Bronchial epithelial cell (primary cell): ENCODE measurements around the gene FBXO21. TPM values are rescaled to one million over a fixed set of nuclear protein-coding genes. Genes with fewer than 3 reads are reported as not detected.

Experiments used
- DNase-seq: peaks from one replicate; pipeline ENCODE4 v3.0.0-alpha.2; 2010; ENCODE audit warnings: low read depth
- FAIRE-seq: peaks from 2 replicates; lab custom pipeline; 2011; peaks lifted over from hg19 to GRCh38; lab: Jason Lieb, UNC
- H3K27me3 ChIP-seq: 2 replicates; pipeline ENCODE4 v1.5.1; 2011; ENCODE audit warnings: low read length; ENCODE audit not compliant: control insufficient read depth, insufficient read depth
- H3K36me3 ChIP-seq: 2 replicates; pipeline ENCODE4 v1.5.1; 2011; ENCODE audit warnings: low read length; ENCODE audit not compliant: control insufficient read depth, insufficient read depth
- H3K4me3 ChIP-seq: 2 replicates; pipeline ENCODE4 v1.5.1; 2011; ENCODE audit warnings: mild to moderate bottlenecking, low read depth, low read length, control low read depth
- CTCF ChIP-seq: IDR thresholded peaks from 2 replicates; pipeline ENCODE4 v1.5.1; 2011; ENCODE audit warnings: mild to moderate bottlenecking, moderate library complexity, low read length, control low read depth, inconsistent platforms; ENCODE audit not compliant: insufficient read depth, severe bottlenecking
- total RNA-seq: library from RNA; depleted of rRNA; stranded (reverse); fragments of >200 nt; gene quantifications from 2 replicates; pipeline ENCODE4 v1.2.1, GENCODE V29; 2014

FBXO21 gene
- total RNA-seq, 1 donor from 2014 or later: 52.7 TPM

- Histone ChIP-seq H3K4me3 (no peak overlapping the region), H3K36me3 (no peaks in the 10 kb centered on the region), H3K27me3 (no peaks in the 10 kb centered on the region)
- no peak for TF ChIP-seq CTCF
- FAIRE-seq (no peak), DNase-seq (no peak)
Measured at GRCh38 chr12:117118838-117119591, 71.3 kb downstream of the FBXO21 start.

- Histone ChIP-seq H3K36me3 (no peaks in the 10 kb centered on the region), H3K4me3 (no peak overlapping the region), H3K27me3 (no peaks in the 10 kb centered on the region)
- DNase-seq: no peak
- no peak for FAIRE-seq
- TF ChIP-seq CTCF: no peak
Measured at GRCh38 chr12:117114784-117115183, 75.5 kb downstream of the FBXO21 start.

- H3K27me3 ChIP-seq: no peaks in the 10 kb centered on the region
- no peak overlapping the region for H3K4me3 ChIP-seq
- no peak for FAIRE-seq
- no peaks in the 10 kb centered on the region for H3K36me3 ChIP-seq
- TF ChIP-seq CTCF: no peak
- DNase-seq: no peak
Measured at GRCh38 chr12:117113231-117113630, 77.0 kb downstream of the FBXO21 start.

GRCh38 chr12:117111821-117112595 lies 78.3 kb downstream of the FBXO21 start:
- TF ChIP-seq CTCF: no peak
- DNase-seq (no peak), FAIRE-seq (no peak)
- Histone ChIP-seq H3K36me3 (no peaks in the 10 kb centered on the region), H3K4me3 (no peak overlapping the region), H3K27me3 (no peaks in the 10 kb centered on the region)

GRCh38 chr12:117111386-117111785 lies 78.9 kb downstream of the FBXO21 start:
- DNase-seq (no peak), FAIRE-seq (no peak)
- no peak for TF ChIP-seq CTCF
- no peak overlapping the region for H3K4me3 ChIP-seq
- no peaks in the 10 kb centered on the region for H3K27me3 ChIP-seq
- H3K36me3 ChIP-seq: no peaks in the 10 kb centered on the region
